DMS 273 (cell line): ENCODE data around the gene CCNF.

Experiments
- DNase-seq: peaks from one replicate; lab custom pipeline; 2025; ENCODE audit not compliant: unreplicated experiment; lab: John Stamatoyannopoulos, UW

CCNF gene

GRCh38 chr16:2483939-2484897 is 55.0 kb downstream of the CCNF start:
- DNase-seq = no peak

- DNase-seq = no peak
Measured at GRCh38 chr16:2484898-2485508, 55.8 kb downstream of the CCNF start.

- DNase-seq = no peak
Measured at GRCh38 chr16:2485811-2486507, 56.7 kb downstream of the CCNF start.

GRCh38 chr16:2486645-2487516 is 57.6 kb downstream of the CCNF start:
- DNase-seq = no peak

GRCh38 chr16:2487517-2487842 is 58.2 kb downstream of the CCNF start:
- DNase-seq = no peak

- DNase-seq = no peak
Measured at GRCh38 chr16:2487903-2488531, 58.8 kb downstream of the CCNF start.

- DNase-seq = no peak
Measured at GRCh38 chr16:2489581-2489980, 60.3 kb downstream of the CCNF start.

GRCh38 chr16:2490190-2491105 is 61.2 kb downstream of the CCNF start:
- DNase-seq = no peak

GRCh38 chr16:2492292-2492691 is 63.0 kb downstream of the CCNF start:
- DNase-seq = no peak

- DNase-seq = no peak
Measured at GRCh38 chr16:2493605-2494004, 64.4 kb downstream of the CCNF start.

GRCh38 chr16:2494616-2495015 is 65.4 kb downstream of the CCNF start:
- DNase-seq = no peak

- DNase-seq = no peak
Measured at GRCh38 chr16:2495041-2495440, 65.8 kb downstream of the CCNF start.

- DNase-seq = no peak
Measured at GRCh38 chr16:2496223-2497115, 67.2 kb downstream of the CCNF start.

GRCh38 chr16:2497116-2497630 is 67.9 kb downstream of the CCNF start:
- DNase-seq = peak; percentile 92

GRCh38 chr16:2497695-2498484 is 68.6 kb downstream of the CCNF start:
- DNase-seq = peak; percentile 83

- DNase-seq = peak; percentile 60
Measured at GRCh38 chr16:2498531-2499253, 69.4 kb downstream of the CCNF start.

GRCh38 chr16:2499454-2499853 is 70.2 kb downstream of the CCNF start:
- no peak for DNase-seq
